Thyroid gland (tissue), 4 donors: ENCODE data around the gene ZFHX3. TPM values are rescaled to one million over a fixed set of nuclear protein-coding genes. Genes with fewer than 3 reads are reported as not detected.

Source experiments
- DNase-seq, 2 donors: peaks; one replicate each; pipeline ENCODE4 v3.0.0-alpha.2; 2019
- H3K27ac ChIP-seq, 3 donors: fragments of 200-600 bp; sonication (generic); 1 replicate in 2 of 3; 2 replicates in 1 of 3; pipeline ENCODE4 v1.5.1; 2016 to 2019; ENCODE audit warnings: mild to moderate bottlenecking in 1 of 3, moderate library complexity in 1 of 3
- H3K27me3 ChIP-seq: fragments of 200-600 bp; sonication (generic); one replicate; pipeline ENCODE4 v1.5.1; 2019
- H3K36me3 ChIP-seq, 2 donors: fragments of 200-600 bp; sonication (generic); one replicate each; pipeline ENCODE4 v1.5.1; 2016 to 2019
- H3K4me1 ChIP-seq, 2 donors: fragments of 200-600 bp; sonication (generic); one replicate each; pipeline ENCODE4 v1.5.1; 2017 to 2019
- H3K4me3 ChIP-seq, 3 donors: fragments of 200-600 bp; sonication (generic); replicated peaks in 1 of 3; 1 replicate in 2 of 3; 2 replicates in 1 of 3; pipeline ENCODE4 v1.5.1; 2016; ENCODE audit warnings: mild to moderate bottlenecking in 1 of 3
- H3K9me3 ChIP-seq: fragments of 200-600 bp; sonication (generic); one replicate; pipeline ENCODE4 v1.5.1; 2017
- CTCF ChIP-seq, 6 experiments: fragments of 200-600 bp in 3 of 6; fragments of 450-650 bp in 3 of 6; sonication (generic) in 3 of 6; IDR thresholded peaks; one replicate each; pipeline ENCODE4 v1.5.1; 2016 to 2019; ENCODE audit warnings: antibody characterized with exemption in 6 of 6, mild to moderate bottlenecking in 2 of 6, inconsistent platforms in 1 of 6, moderate library complexity in 1 of 6
- POLR2A ChIP-seq, 2 donors: fragments of 450-650 bp; IDR thresholded peaks; one replicate each; pipeline ENCODE4 v1.6.1; 2017; ENCODE audit warnings: antibody characterized with exemption in 2 of 2, mild to moderate bottlenecking in 2 of 2, moderate library complexity in 1 of 2
- WGBS, 2 donors: methylation state at CpG; one replicate each; pipeline ENCODE4 v1.1.5; 2017; 5-methylcytosine and 5-hydroxymethylcytosine counted together
- intact Hi-C: fragments of 100-400 bp; cut with DNase I; formaldehyde crosslinking; loops from one replicate; pipeline ENCODE4 v1.15.1; 2023
- total RNA-seq, 4 donors: library from RNA; depleted of rRNA; stranded (reverse); fragments of >200 nt; gene quantifications; one replicate each; pipeline ENCODE4 v1.2.3, GENCODE V29; 2016

The ZFHX3 gene
- total RNA-seq, 4 donors from 2014 or later: 27.4 to 92.9 (median 45.5) TPM

GRCh38 chr16:72925631-72925979, 122.3 kb downstream of the ZFHX3 start:
- Histone ChIP-seq H3K36me3 (no peaks in the 10 kb centered on the region), H3K27ac (no peak overlapping the region), H3K9me3 (no peaks in the 10 kb centered on the region), H3K27me3 (no peaks in the 10 kb centered on the region), H3K4me1 (peaks cover 12 to 46% of the 10 kb centered on the region in 2 donors), H3K4me3 (no peak overlapping the region)
- intact Hi-C loops: no loop called here
- TF ChIP-seq CTCF (IDR thresholded peaks at IDR 0.05) (no peak), POLR2A (IDR thresholded peaks at IDR 0.05) (no peak)
- 98 to 99% methylated on average over 5 of the region's 5 CpGs for WGBS, 2 donors
- no peak for DNase-seq

- Histone ChIP-seq H3K36me3 (no peaks in the 10 kb centered on the region), H3K4me3 (no peak overlapping the region), H3K27ac (no peak overlapping the region), H3K9me3 (no peaks in the 10 kb centered on the region), H3K27me3 (no peaks in the 10 kb centered on the region), H3K4me1 (peaks cover 12 to 40% of the 10 kb centered on the region in 2 donors)
- intact Hi-C loops: no loop called here
- no peak for DNase-seq
- WGBS, 2 donors: 93 to 97% methylated on average over 17 of the region's 17 CpGs
- no peak for TF ChIP-seq POLR2A (IDR thresholded peaks at IDR 0.05)
- no peak for TF ChIP-seq CTCF (IDR thresholded peaks at IDR 0.05)
These were observed 122.8 kb downstream of the ZFHX3 start for GRCh38 chr16:72924927-72925630.

- TF ChIP-seq POLR2A (IDR thresholded peaks at IDR 0.05) (no peak), CTCF (IDR thresholded peaks at IDR 0.05) (no peak)
- WGBS, 2 donors: 95 to 97% methylated on average over 9 of the region's 9 CpGs
These were observed 123.4 kb downstream of the ZFHX3 start for GRCh38 chr16:72924537-72924926.

GRCh38 chr16:72923757-72924156, 124.2 kb downstream of the ZFHX3 start:
- no peak for TF ChIP-seq CTCF (IDR thresholded peaks at IDR 0.05)
- TF ChIP-seq POLR2A (IDR thresholded peaks at IDR 0.05): no peak
- Histone ChIP-seq H3K36me3 (no peaks in the 10 kb centered on the region), H3K27me3 (no peaks in the 10 kb centered on the region), H3K9me3 (no peaks in the 10 kb centered on the region), H3K27ac (no peak overlapping the region), H3K4me1 (peaks cover 12 to 32% of the 10 kb centered on the region in 2 donors), H3K4me3 (no peak overlapping the region)
- intact Hi-C loops: no loop called here
- WGBS, 2 donors: 75 to 80% methylated on average over 11 of the region's 11 CpGs
- no peak for DNase-seq

More at GRCh38 chr16:72924537-72924926, 123.4 kb downstream of the ZFHX3 start:
- no peaks in the 10 kb centered on the region for H3K27me3 ChIP-seq
- no peak for DNase-seq
- H3K36me3 ChIP-seq: no peaks in the 10 kb centered on the region
- peaks cover 12 to 36% of the 10 kb centered on the region in 2 donors for H3K4me1 ChIP-seq
- no peak overlapping the region for H3K4me3 ChIP-seq
- H3K27ac ChIP-seq: no peak overlapping the region
- no peaks in the 10 kb centered on the region for H3K9me3 ChIP-seq
- intact Hi-C loops: no loop called here

GRCh38 chr16:72922714-72923113, 125.2 kb downstream of the ZFHX3 start:
- H3K27ac ChIP-seq: no peak overlapping the region
- 84 to 88% methylated on average over 3 of the region's 3 CpGs for WGBS, 2 donors
- peaks cover 12 to 30% of the 10 kb centered on the region in 2 donors for H3K4me1 ChIP-seq
- TF ChIP-seq CTCF (IDR thresholded peaks at IDR 0.05) (no peak), POLR2A (IDR thresholded peaks at IDR 0.05) (no peak)
- no peak for DNase-seq
- no peaks in the 10 kb centered on the region for H3K27me3 ChIP-seq
- no peaks in the 10 kb centered on the region for H3K9me3 ChIP-seq
- H3K36me3 ChIP-seq: no peaks in the 10 kb centered on the region
- intact Hi-C loops: no loop called here
- no peak overlapping the region for H3K4me3 ChIP-seq
